Measurements from ENCODE around the gene RASSF8.

Gene RASSF8

DNA sequence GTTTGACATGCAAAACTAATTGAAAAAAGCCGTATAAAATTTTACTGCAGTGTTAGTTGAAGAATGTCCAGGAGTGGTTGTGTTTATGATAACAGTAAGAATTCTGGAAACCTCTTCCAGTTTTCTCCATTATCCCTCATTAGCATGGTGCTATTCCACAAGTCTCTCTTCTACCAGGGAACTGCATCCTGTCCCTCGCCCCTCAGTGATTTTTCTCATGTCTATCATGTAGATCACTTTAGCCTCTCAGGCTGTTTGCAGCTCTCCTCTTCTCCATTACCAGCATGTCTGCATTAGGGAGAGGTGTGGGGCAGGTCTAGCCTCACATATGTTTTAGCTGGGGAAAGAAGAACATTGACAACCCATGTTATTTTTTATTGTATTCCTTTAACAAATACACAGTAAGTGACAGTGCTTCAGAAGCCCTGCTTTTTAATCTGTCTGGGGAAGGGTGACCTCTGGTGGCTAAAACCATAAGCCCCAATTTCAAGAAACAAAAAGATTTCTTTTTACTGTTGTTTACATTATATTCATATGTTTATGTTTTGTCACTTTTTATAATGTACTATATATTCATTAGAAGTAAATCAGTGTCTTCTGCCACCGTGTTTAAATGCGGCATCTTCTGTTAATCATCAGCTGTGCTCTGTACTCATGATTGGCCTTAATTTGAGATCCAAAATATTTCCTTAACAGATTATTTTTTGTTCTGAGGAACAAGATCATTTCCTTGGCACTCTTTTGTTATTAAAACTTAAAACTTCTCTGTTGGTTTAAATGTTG is 70.7 kb downstream of the RASSF8 start:
- DNase-seq (ENCODE audit: low spot score): peak; percentile 52

- DNase-seq (ENCODE audit: low spot score): no peak
Measured at GRCh38 chr12:26029736-26030022, 71.2 kb downstream of the RASSF8 start.

- DNase-seq (ENCODE audit: low spot score): no peak
Measured at GRCh38 chr12:26030371-26030770, 71.9 kb downstream of the RASSF8 start.

DNA sequence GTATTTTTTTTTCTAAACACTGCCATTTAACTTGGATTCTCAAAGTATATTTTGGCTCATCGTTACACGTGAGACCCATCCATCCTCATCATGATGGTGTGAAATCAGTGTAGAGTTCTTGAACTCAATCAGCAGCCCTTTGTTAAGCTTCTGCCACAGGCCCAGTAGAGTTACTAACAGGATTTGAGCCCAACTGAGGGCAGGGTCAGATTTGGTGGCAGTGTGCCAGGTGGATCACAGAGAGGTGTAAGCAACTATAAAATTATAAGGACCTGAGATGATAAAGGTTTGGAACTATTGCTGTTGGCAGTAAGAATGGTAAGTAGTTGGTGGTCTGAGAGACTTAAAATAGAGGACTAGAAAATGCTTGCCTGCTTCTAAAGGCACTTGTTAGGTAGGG is 72.8 kb downstream of the RASSF8 start:
- no peak for DNase-seq (ENCODE audit: low spot score)

GRCh38 chr12:26031827-26032226 is 73.3 kb downstream of the RASSF8 start:
- no peak for DNase-seq (ENCODE audit: low spot score)

GRCh38 chr12:26032290-26032689 is 73.8 kb downstream of the RASSF8 start:
- DNase-seq (ENCODE audit: low spot score): no peak

- no peak for DNase-seq (ENCODE audit: low spot score)
Measured at GRCh38 chr12:26032719-26033241, 74.3 kb downstream of the RASSF8 start.

GRCh38 chr12:26034371-26035142 is 76.1 kb downstream of the RASSF8 start:
- DNase-seq (ENCODE audit: low spot score): no peak

DNA sequence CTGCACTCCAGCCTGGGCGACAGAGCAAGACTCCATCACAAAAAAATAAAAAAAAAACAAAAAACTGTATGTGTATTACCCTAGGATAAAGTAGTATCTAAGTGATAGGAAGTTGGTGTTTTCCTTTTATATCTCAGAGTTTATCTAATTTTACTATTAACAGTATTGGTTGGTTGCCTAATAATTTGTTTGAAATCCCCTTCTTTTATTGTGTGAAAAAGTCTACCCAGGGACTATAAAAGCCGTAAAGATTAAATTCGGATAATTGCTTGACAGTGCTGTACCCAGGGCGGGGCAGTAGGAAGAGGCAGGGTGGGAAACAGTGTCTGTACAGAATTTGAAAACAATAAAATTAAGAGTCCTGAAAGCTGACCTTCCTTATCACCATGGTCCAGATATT is 78.4 kb downstream of the RASSF8 start:
- DNase-seq (ENCODE audit: low spot score): no peak

- no peak for DNase-seq (ENCODE audit: low spot score)
Measured at GRCh38 chr12:26037615-26038220, 79.2 kb downstream of the RASSF8 start.

GRCh38 chr12:26042645-26043044 is 84.2 kb downstream of the RASSF8 start:
- DNase-seq (ENCODE audit: low spot score): no peak

DNA sequence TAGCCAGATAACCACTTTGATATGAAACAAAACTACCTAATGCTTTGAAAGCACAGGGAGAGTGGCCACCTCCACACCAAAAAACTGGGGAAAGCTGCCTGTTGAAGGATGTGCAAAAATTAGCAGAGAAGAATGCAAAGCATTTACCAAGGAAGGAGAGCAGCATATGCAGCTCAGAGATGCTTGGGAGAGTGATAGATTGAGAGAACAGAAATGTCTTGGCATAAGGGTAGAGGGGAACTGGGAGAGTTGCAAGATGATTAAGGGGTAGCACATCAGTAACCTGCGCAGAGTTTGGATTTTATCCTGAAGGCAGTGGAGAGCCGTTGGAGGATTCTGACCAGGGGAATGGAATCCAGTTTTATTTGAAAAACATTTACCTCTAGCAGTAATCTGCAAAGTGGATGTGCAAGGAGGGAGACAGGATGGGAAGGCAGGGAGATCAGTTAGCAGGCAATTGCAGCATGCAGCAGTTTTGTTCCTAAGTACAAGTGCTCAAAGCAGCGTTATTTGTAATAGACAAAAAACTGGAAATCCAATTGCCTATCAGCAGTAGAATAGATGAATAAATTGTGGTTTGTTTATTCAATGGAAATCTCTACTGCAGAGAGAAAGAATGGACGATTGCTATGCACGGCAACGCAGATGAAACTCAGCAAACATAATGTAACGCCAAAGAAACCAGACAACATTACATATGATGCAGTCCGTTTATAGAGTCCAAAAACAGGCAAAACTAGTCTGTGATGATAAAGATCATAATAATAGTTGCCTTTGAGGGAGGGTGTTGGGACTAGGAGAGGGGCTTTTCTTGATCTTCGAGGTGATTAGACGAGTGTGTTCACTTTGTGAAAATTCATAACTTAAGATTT is 84.9 kb downstream of the RASSF8 start:
- DNase-seq (ENCODE audit: low spot score): no peak

DNA sequence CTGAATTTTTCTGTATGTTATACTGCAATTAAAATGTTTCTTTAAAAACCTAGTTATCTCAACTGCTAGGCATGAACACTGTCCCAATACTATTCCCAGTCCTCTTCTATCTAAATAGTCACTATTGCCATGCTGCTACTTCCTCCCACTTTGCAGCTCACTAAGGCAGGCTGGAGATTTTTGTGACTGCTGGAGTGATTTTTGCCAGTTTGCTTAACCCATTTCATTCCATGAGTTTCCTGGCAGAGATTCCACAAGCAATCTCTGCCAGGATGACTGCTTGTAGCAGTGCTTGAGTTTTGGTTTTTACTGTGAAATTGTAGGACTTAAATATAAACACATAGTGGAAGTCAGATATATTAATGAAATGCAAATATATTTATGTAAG is 85.5 kb downstream of the RASSF8 start:
- no peak for DNase-seq (ENCODE audit: low spot score)

DNA sequence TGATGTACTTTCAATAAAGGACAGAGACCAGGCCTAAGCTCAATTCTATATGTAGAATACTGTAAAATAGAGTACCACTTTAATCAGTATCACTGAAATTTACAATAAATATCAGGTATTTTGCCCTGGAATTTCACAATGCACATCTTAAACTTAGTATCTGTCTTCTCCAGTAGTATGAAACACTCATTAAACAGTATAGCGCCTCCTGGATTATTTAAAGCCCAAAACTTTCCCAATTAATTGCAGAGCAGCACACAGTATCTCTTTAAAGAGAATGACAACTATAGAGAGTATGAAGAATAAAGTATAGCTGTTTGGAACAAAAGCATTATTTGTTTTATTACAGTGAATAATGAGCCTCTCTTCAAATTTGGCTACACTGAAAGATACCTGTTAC is 86.1 kb downstream of the RASSF8 start:
- DNase-seq (ENCODE audit: low spot score): no peak

GRCh38 chr12:26046203-26046602 is 87.7 kb downstream of the RASSF8 start:
- no peak for DNase-seq (ENCODE audit: low spot score)

GRCh38 chr12:26046906-26047305 is 88.4 kb downstream of the RASSF8 start:
- no peak for DNase-seq (ENCODE audit: low spot score)

DNA sequence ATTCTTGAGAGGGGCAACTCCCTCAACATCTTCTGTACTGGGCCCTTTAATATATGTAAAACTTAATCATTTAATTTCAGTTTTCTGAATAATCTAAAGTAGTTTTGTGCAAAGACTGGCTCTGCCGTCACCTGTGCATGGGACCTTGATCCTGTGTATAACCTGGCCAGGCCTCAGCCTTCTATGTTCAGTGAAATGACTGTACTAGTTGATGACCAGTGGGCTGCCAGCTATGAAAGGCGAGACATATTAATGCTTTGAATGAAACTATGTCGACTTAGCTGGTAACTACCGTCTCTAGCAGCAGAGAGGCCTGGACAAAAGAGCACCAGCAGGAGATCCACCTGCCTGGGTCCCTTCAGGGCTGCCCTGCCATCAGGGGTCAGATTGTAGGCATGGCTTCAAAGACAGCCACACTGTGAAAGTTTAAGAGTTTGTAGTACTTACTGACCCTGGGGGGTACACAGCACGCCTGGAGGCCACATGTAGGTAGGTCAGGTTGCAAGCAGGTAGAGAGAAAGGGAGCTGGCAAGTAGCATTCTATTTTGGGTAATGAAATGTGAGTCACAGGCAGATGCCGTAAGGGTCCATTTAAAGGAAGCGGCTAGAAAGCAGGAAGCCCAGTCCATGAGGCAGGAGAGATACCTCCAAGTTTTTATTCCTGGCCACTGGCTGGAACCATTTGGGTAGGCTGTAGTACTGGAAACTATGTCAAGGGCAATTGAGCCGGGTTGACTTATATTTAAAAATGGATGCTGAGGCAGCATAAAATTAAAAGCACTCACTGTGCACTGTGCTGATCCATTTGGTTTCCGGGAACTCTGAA is 89.1 kb downstream of the RASSF8 start:
- no peak for DNase-seq (ENCODE audit: low spot score)

DNA sequence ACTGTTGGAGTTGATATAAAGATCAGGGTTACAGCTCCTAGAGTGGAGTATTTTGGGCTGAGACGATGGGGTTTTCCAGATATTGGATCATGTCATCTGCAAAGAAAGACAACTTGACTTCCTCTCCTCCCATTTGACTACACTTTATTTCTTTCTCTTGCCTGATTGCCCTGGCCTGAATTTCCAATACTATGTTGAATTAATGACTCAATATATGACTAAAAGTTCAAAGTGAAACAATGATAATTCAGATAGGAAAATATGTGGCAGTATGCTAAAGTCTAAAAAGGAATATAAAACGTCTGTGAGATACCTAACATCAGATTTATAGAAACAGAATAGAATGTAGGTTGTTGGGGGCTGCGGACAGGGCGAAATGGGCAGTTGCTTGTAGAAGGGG is 94.2 kb downstream of the RASSF8 start:
- DNase-seq (ENCODE audit: low spot score): no peak

DNA sequence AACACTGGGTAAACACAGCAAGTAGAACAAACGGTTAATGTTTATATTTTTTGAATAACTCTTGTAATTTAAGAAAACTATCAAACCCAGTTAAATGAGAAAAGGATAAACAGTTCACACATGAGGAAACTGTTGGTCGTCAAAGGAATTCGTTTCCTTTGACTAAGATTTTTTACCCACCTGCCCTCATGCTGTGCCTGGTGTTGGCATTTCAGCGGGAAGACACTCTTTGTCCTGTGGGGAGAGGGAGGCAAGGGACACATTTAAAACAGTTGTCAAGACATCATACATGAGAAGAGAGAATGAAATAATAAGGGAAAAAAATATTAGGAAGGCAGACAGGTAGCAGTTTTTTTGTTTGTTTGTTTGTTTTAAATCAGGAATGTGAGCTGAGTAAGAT is 95.9 kb downstream of the RASSF8 start:
- DNase-seq (ENCODE audit: low spot score): no peak

DNA sequence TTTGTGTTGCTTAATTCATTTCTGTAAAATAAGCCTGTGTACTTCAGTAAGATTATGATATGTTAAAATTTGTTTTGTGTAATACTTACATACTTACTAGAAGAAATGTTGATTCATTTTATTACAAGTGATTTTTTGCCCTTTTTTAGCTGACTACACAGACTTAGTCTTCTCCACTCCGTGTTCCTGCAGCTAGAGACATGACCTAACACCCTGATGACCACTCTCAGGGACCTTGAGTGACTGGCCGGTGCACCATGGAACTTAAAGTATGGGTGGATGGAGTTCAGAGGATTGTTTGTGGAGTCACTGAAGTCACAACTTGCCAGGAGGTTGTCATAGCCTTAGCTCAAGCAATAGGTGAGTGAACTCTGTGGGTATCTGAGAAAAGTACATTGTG is 96.6 kb downstream of the RASSF8 start:
- no peak for DNase-seq (ENCODE audit: low spot score)

DNA sequence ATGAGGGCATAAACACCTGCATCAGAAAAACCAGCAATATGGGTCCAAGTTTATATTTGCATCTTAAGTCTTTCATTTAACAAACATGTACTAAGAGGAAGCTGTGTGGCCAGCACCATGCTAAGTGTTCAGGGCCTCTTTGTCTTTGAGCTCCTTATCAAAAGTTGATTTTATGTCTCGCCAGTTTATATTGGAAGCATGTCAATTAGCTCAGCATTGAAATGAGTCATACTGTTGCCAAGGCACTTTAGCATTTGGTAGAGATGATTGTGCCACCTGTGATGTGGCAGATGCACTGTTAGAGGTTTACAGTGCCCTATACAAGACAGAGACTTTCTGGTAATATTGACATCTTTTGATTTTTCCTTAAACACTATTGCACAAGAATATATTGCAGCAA is 97.9 kb downstream of the RASSF8 start:
- DNase-seq (ENCODE audit: low spot score): no peak

All from SK-N-DZ (cell line).